ENCODE results near the gene NKD1. TPM values are rescaled to one million over a fixed set of nuclear protein-coding genes. Genes with fewer than 3 reads are reported as not detected.

Gene NKD1
- total RNA-seq, 2 experiments from 2014 or later = 0.04 to 0.06 TPM

GRCh38 chr16:50674831-50675230 is 126.6 kb downstream of the NKD1 start:
- no peak overlapping the region for H3K4me2 ChIP-seq (ENCODE audit: low read length)
- CTCF ChIA-PET (ENCODE audit: unreplicated experiment) = no interaction called here
- no peak overlapping the region for H3K27ac ChIP-seq (ENCODE audit: low read depth, low read length, poor library complexity, severe bottlenecking)
- H3K79me2 ChIP-seq (ENCODE audit: insufficient read depth, low read depth, low read length) = no peaks in the 10 kb centered on the region
- intact Hi-C loops (cut with micrococcal nuclease; ENCODE audit: unreplicated experiment) = loop anchor here (5.0 kb wide), 1 partner anchor 72 kb away; no protein-coding TSS in a partner anchor
- no TSS peak for BruUV-seq (replicated peaks)
- no peaks in the 10 kb centered on the region for H3K36me3 ChIP-seq (ENCODE audit: insufficient read depth, low read length)
- DNase-seq (ENCODE audit: low spot score) = no peak
- peaks cover 6% of the 10 kb centered on the region; the same call in 1 of the 2 replicates for H3K9me3 ChIP-seq (ENCODE audit: low read length)
- POLR2A ChIA-PET = interaction anchor here (0.6 kb wide), 1 partner anchor 306 kb away, joined by 3 read pairs; the partner anchor contains the start of gene BRD7
- H3K4me3 ChIP-seq (ENCODE audit: low read depth, low read length, poor library complexity, severe bottlenecking) = no peak overlapping the region
- no peak for TF ChIP-seq EZH2phosphoT487 (IDR thresholded peaks at IDR 0.05; ENCODE audit: borderline replicate concordance, low read depth, low read length)
- no peak for TF ChIP-seq CTCF (conservative IDR thresholded peaks at IDR 0.05; ENCODE audit: low read length)
- H3K4me1 ChIP-seq (ENCODE audit: insufficient read depth, low read length, poor library complexity, severe bottlenecking) = no peaks in the 10 kb centered on the region
- H2AFZ ChIP-seq (ENCODE audit: low read length) = no peak overlapping the region
- no peaks in the 10 kb centered on the region for H3K9me2 ChIP-seq (ENCODE audit: insufficient read depth, low read length)
- no peaks in the 10 kb centered on the region for H4K20me1 ChIP-seq (ENCODE audit: insufficient read depth, low read length)

- no peak overlapping the region for H2AFZ ChIP-seq (ENCODE audit: low read length)
- ChIA-PET CTCF (ENCODE audit: unreplicated experiment) (no interaction called here), POLR2A (no interaction called here)
- no peaks in the 10 kb centered on the region for H3K36me3 ChIP-seq (ENCODE audit: insufficient read depth, low read length)
- peaks cover 2% of the 10 kb centered on the region for H3K4me1 ChIP-seq (ENCODE audit: insufficient read depth, low read length, poor library complexity, severe bottlenecking)
- H3K9me3 ChIP-seq (ENCODE audit: low read length) = peaks cover 6% of the 10 kb centered on the region; the same call in 1 of the 2 replicates
- H3K4me3 ChIP-seq (ENCODE audit: low read depth, low read length, poor library complexity, severe bottlenecking) = no peak overlapping the region
- H3K27ac ChIP-seq (ENCODE audit: low read depth, low read length, poor library complexity, severe bottlenecking) = no peak overlapping the region
- no peak overlapping the region for H3K4me2 ChIP-seq (ENCODE audit: low read length)
- intact Hi-C loops (cut with micrococcal nuclease; ENCODE audit: unreplicated experiment) = no loop called here
- no peaks in the 10 kb centered on the region for H3K79me2 ChIP-seq (ENCODE audit: insufficient read depth, low read depth, low read length)
- TF ChIP-seq EZH2phosphoT487 (IDR thresholded peaks at IDR 0.05; ENCODE audit: borderline replicate concordance, low read depth, low read length) (no peak), CTCF (conservative IDR thresholded peaks at IDR 0.05; ENCODE audit: low read length) (no peak)
- H4K20me1 ChIP-seq (ENCODE audit: insufficient read depth, low read length) = no peaks in the 10 kb centered on the region
- no TSS peak for BruUV-seq (replicated peaks)
- no peak for DNase-seq (ENCODE audit: low spot score)
- no peaks in the 10 kb centered on the region for H3K9me2 ChIP-seq (ENCODE audit: insufficient read depth, low read length)
Observed at GRCh38 chr16:50675686-50676610, 127.8 kb downstream of the NKD1 start.

GRCh38 chr16:50676684-50677225 is 128.6 kb downstream of the NKD1 start:
- Histone ChIP-seq H2AFZ (ENCODE audit: low read length) (no peak overlapping the region), H3K4me3 (ENCODE audit: low read depth, low read length, poor library complexity, severe bottlenecking) (no peak overlapping the region), H3K79me2 (ENCODE audit: insufficient read depth, low read depth, low read length) (no peaks in the 10 kb centered on the region), H3K9me3 (ENCODE audit: low read length) (peaks cover 5% of the 10 kb centered on the region; the same call in 1 of the 2 replicates), H4K20me1 (ENCODE audit: insufficient read depth, low read length) (no peaks in the 10 kb centered on the region), H3K4me2 (ENCODE audit: low read length) (no peak overlapping the region), H3K27ac (ENCODE audit: low read depth, low read length, poor library complexity, severe bottlenecking) (no peak overlapping the region), H3K4me1 (ENCODE audit: insufficient read depth, low read length, poor library complexity, severe bottlenecking) (peaks cover 9% of the 10 kb centered on the region), H3K36me3 (ENCODE audit: insufficient read depth, low read length) (no peaks in the 10 kb centered on the region), H3K9me2 (ENCODE audit: insufficient read depth, low read length) (no peaks in the 10 kb centered on the region)
- ChIA-PET CTCF (ENCODE audit: unreplicated experiment) (no interaction called here), POLR2A (no interaction called here)
- TF ChIP-seq CTCF (conservative IDR thresholded peaks at IDR 0.05; ENCODE audit: low read length) = no peak
- TF ChIP-seq EZH2phosphoT487 (IDR thresholded peaks at IDR 0.05; ENCODE audit: borderline replicate concordance, low read depth, low read length) = no peak
- DNase-seq (ENCODE audit: low spot score) = no peak
- intact Hi-C loops (cut with micrococcal nuclease; ENCODE audit: unreplicated experiment) = no loop called here
- no TSS peak for BruUV-seq (replicated peaks)
